RWPE2 (cell line): ENCODE measurements around the gene MRTFB.

Source experiments
- ATAC-seq: fragments of 200-7000 bp; cut with Tn5 transposase; 3 replicates; pipeline ENCODE4 v1.9.1; 2021; ENCODE audit warnings: low read depth
- DNase-seq: peaks from one replicate; pipeline ENCODE4 v3.0.0-alpha.2; 2020; ENCODE audit warnings: low spot score
- H3K27ac ChIP-seq: fragments of 450-650 bp; 2 replicates; pipeline ENCODE4 v1.5.1; 2017; ENCODE audit warnings: mild to moderate bottlenecking; ENCODE audit not compliant: poor library complexity, severe bottlenecking
- H3K27me3 ChIP-seq: fragments of 250-450 bp; sonication (Bioruptor Pico); 2 replicates; pipeline ENCODE4 v1.5.1; 2021; ENCODE audit warnings: mild to moderate bottlenecking, moderate library complexity; ENCODE audit not compliant: insufficient read depth, poor library complexity, severe bottlenecking
- H3K36me3 ChIP-seq: fragments of 250-450 bp; sonication (Bioruptor Pico); 2 replicates; pipeline ENCODE4 v1.5.1; 2020; ENCODE audit warnings: low read depth, mild to moderate bottlenecking, moderate library complexity
- H3K4me1 ChIP-seq: fragments of 250-450 bp; sonication (Bioruptor Pico); 2 replicates; pipeline ENCODE4 v1.5.1; 2021; ENCODE audit warnings: mild to moderate bottlenecking, moderate library complexity; ENCODE audit not compliant: insufficient read depth, poor library complexity, severe bottlenecking
- H3K4me3 ChIP-seq: fragments of 250-450 bp; sonication (Bioruptor Pico); 2 replicates; pipeline ENCODE4 v1.5.1; 2021; ENCODE audit warnings: mild to moderate bottlenecking, moderate library complexity; ENCODE audit not compliant: severe bottlenecking
- H3K9me3 ChIP-seq: fragments of 250-450 bp; sonication (Bioruptor Pico); 2 replicates; pipeline ENCODE4 v1.5.1; 2021; ENCODE audit warnings: mild to moderate bottlenecking, moderate library complexity; ENCODE audit not compliant: severe bottlenecking
- CTCF ChIP-seq: fragments of 450-650 bp; IDR thresholded peaks from one replicate; pipeline ENCODE4 v1.5.1; 2017; ENCODE audit warnings: mild to moderate bottlenecking, moderate library complexity; ENCODE audit not compliant: poor library complexity, severe bottlenecking

MRTFB gene

GRCh38 chr16:14028202-14028601 is 42.9 kb upstream of the MRTFB start:
- no peak for TF ChIP-seq CTCF
- Histone ChIP-seq H3K27ac (no peak overlapping the region), H3K9me3 (no peaks in the 10 kb centered on the region), H3K36me3 (no peaks in the 10 kb centered on the region), H3K4me3 (no peak overlapping the region), H3K27me3 (no peaks in the 10 kb centered on the region), H3K4me1 (no peaks in the 10 kb centered on the region)
- no peak for DNase-seq
- ATAC-seq: no peak

- no peak for ATAC-seq
- TF ChIP-seq CTCF: no peak
Observed at GRCh38 chr16:14029658-14030057, 41.5 kb upstream of the MRTFB start.

GRCh38 chr16:14035092-14035491 is 36.0 kb upstream of the MRTFB start:
- no peak for TF ChIP-seq CTCF
- Histone ChIP-seq H3K4me3 (no peak overlapping the region), H3K27ac (no peak overlapping the region), H3K4me1 (no peaks in the 10 kb centered on the region), H3K9me3 (no peaks in the 10 kb centered on the region), H3K27me3 (no peaks in the 10 kb centered on the region), H3K36me3 (no peaks in the 10 kb centered on the region)
- ATAC-seq: no peak
- no peak for DNase-seq

More at GRCh38 chr16:14029658-14030057, 41.5 kb upstream of the MRTFB start:
- DNase-seq: no peak
- no peaks in the 10 kb centered on the region for H3K36me3 ChIP-seq
- H3K4me1 ChIP-seq: no peaks in the 10 kb centered on the region
- no peak overlapping the region for H3K27ac ChIP-seq
- no peaks in the 10 kb centered on the region for H3K27me3 ChIP-seq
- H3K9me3 ChIP-seq: no peaks in the 10 kb centered on the region
- H3K4me3 ChIP-seq: no peak overlapping the region

- TF ChIP-seq CTCF: no peak
- H3K36me3 ChIP-seq: no peaks in the 10 kb centered on the region
- ATAC-seq: no peak
- no peak overlapping the region for H3K4me3 ChIP-seq
- no peaks in the 10 kb centered on the region for H3K9me3 ChIP-seq
- H3K4me1 ChIP-seq: no peaks in the 10 kb centered on the region
- H3K27me3 ChIP-seq: no peaks in the 10 kb centered on the region
- DNase-seq: no peak
- no peak overlapping the region for H3K27ac ChIP-seq
Observed at GRCh38 chr16:14036889-14037288, 34.2 kb upstream of the MRTFB start.

GRCh38 chr16:14037960-14038359 is 33.2 kb upstream of the MRTFB start:
- ATAC-seq (no peak), DNase-seq (no peak)
- no peak overlapping the region for H3K27ac ChIP-seq
- H3K27me3 ChIP-seq: no peaks in the 10 kb centered on the region
- no peaks in the 10 kb centered on the region for H3K9me3 ChIP-seq
- H3K4me1 ChIP-seq: no peaks in the 10 kb centered on the region
- no peak overlapping the region for H3K4me3 ChIP-seq
- no peaks in the 10 kb centered on the region for H3K36me3 ChIP-seq
- no peak for TF ChIP-seq CTCF
